ENCODE measurements around the gene ITGAV. TPM values are rescaled to one million over a fixed set of nuclear protein-coding genes. Genes with fewer than 3 reads are reported as not detected.

ITGAV gene
- total RNA-seq, 2 donors from 2014 or later = 8.7 to 10.9 TPM

DNA sequence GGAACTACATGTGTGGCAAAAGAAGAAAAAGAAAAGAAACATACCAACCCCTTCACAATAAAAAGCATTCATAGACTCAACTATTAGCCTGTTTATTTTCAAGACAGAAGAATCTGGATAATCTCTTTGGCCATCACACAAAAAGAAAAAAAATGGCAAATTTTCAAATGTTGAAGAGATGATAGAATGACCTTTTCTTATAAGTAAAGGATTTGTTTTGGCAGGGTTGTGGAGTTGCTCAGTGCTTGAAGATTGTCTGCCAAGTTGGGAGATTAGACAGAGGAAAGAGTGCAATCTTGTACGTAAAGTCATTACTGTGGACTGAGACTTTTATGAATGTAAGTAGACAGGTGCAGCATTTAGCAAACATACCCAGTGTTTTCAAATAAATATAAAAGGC, 85.5 kb downstream of the ITGAV start:
- ATAC-seq = no peak
- no peak for DNase-seq (ENCODE audit: low spot score in 2 of 2)
- Mint-ChIP-seq H3K9me3 (peaks cover 7 to 14% of the 10 kb centered on the region in 2 donors), H3K27ac (no peak overlapping the region), H3K36me3 (peaks cover 30 to 36% of the 10 kb centered on the region in 2 donors)

DNA sequence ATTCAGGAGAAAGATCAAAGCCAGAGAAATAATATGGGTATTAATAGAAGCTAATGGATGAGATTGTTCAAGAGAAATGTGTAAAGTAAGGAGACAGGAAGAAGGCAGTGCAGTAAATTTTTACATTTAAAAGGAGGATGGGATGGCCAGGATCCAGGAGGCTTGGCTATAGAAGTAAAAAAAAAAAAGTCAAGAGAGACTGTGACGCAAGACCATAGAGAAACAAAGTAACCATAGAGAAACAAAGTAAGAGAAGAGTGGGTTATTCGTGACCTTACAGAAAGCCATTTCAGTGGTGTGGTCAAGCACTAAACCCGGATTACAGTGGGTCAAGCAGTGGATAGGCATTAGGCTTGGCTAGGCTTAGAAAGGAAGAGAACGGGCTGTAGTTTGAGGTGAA, 93.5 kb downstream of the ITGAV start:
- peaks cover 6 to 15% of the 10 kb centered on the region in 2 donors for H3K36me3 Mint-ChIP-seq
- H3K9me3 Mint-ChIP-seq = peaks cover 10 to 15% of the 10 kb centered on the region in 2 donors
- peak overlapping the region in 1 of 2 donors; percentile 85 for H3K27ac Mint-ChIP-seq
- DNase-seq (ENCODE audit: low spot score in 2 of 2) (no peak), ATAC-seq (no peak)

- Mint-ChIP-seq H3K36me3 (peaks cover 6 to 11% of the 10 kb centered on the region in 2 donors), H3K9me3 (peaks cover 10 to 15% of the 10 kb centered on the region in 2 donors), H3K27ac (peak overlapping the region in 1 of 2 donors; percentile 40)
- ATAC-seq = no peak
- no peak for DNase-seq (ENCODE audit: low spot score in 2 of 2)
Measured at GRCh38 chr2:186687807-186688211, 98.0 kb downstream of the ITGAV start.

GRCh38 chr2:186688813-186689212, 99.0 kb downstream of the ITGAV start:
- Mint-ChIP-seq H3K36me3 (peaks cover 6 to 15% of the 10 kb centered on the region in 2 donors), H3K9me3 (peaks cover 5 to 10% of the 10 kb centered on the region in 2 donors), H3K27ac (no peak overlapping the region)
- DNase-seq (ENCODE audit: low spot score in 2 of 2) (no peak), ATAC-seq (no peak)

- H3K27ac Mint-ChIP-seq = no peak overlapping the region
- no peak for ATAC-seq
- DNase-seq (ENCODE audit: low spot score in 2 of 2) = no peak
- H3K36me3 Mint-ChIP-seq = peaks cover 6 to 15% of the 10 kb centered on the region in 2 donors
- peaks cover 5 to 10% of the 10 kb centered on the region in 2 donors for H3K9me3 Mint-ChIP-seq
Measured at GRCh38 chr2:186690786-186691185, 100.9 kb downstream of the ITGAV start.

DNA sequence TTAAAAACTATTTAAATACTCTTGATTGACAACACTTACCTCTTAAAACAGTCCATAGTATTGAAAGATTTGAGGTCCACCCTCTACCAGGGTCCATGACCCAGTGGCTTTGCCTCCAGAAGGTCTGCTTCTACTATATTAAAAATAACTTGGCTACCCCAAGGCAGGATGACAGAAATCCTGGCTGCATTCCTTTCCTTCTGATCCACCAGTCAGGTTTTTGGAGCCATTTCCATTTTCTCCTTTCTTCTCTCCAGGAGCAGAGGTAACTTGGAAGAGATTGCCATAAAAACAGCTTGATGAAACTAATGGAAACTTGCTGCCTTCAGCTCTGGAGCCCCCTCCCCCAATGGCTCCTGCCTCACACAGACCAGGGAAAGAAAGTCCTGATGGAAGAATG, 101.4 kb downstream of the ITGAV start:
- Mint-ChIP-seq H3K9me3 (peaks cover 5 to 10% of the 10 kb centered on the region in 2 donors), H3K27ac (no peak overlapping the region), H3K36me3 (peaks cover 6 to 15% of the 10 kb centered on the region in 2 donors)
- no peak for ATAC-seq
- no peak for DNase-seq (ENCODE audit: low spot score in 2 of 2)

- no peak overlapping the region for H3K27ac Mint-ChIP-seq
- ATAC-seq (no peak), DNase-seq (ENCODE audit: low spot score in 2 of 2) (no peak)
- H3K9me3 Mint-ChIP-seq = peaks cover 5 to 10% of the 10 kb centered on the region in 2 donors
- peaks cover 6 to 15% of the 10 kb centered on the region in 2 donors for H3K36me3 Mint-ChIP-seq
Measured at GRCh38 chr2:186691900-186692299, 102.0 kb downstream of the ITGAV start.

- Mint-ChIP-seq H3K9me3 (no peaks in the 10 kb centered on the region), H3K36me3 (peaks cover 0 to 5% of the 10 kb centered on the region in 2 donors), H3K27ac (no peak overlapping the region)
- ATAC-seq (no peak), DNase-seq (ENCODE audit: low spot score in 2 of 2) (no peak)
Measured at GRCh38 chr2:186693446-186693832, 103.6 kb downstream of the ITGAV start.

GRCh38 chr2:186695081-186695756, 105.4 kb downstream of the ITGAV start:
- no peaks in the 10 kb centered on the region for H3K9me3 Mint-ChIP-seq
- DNase-seq (ENCODE audit: low spot score in 2 of 2) (no peak), ATAC-seq (no peak)
- H3K36me3 Mint-ChIP-seq = peaks cover 0 to 5% of the 10 kb centered on the region in 2 donors
- no peak overlapping the region for H3K27ac Mint-ChIP-seq

- ATAC-seq (no peak), DNase-seq (ENCODE audit: low spot score in 2 of 2) (no peak)
- H3K27ac Mint-ChIP-seq = no peak overlapping the region
- H3K36me3 Mint-ChIP-seq = peaks cover 0 to 5% of the 10 kb centered on the region in 2 donors
- no peaks in the 10 kb centered on the region for H3K9me3 Mint-ChIP-seq
Measured at GRCh38 chr2:186696290-186696689, 106.4 kb downstream of the ITGAV start.

- no peaks in the 10 kb centered on the region for H3K9me3 Mint-ChIP-seq
- no peak for DNase-seq (ENCODE audit: low spot score in 2 of 2)
- peaks cover 0 to 5% of the 10 kb centered on the region in 2 donors for H3K36me3 Mint-ChIP-seq
- H3K27ac Mint-ChIP-seq = no peak overlapping the region
- no peak for ATAC-seq
Measured at GRCh38 chr2:186696804-186697203, 106.9 kb downstream of the ITGAV start.

GRCh38 chr2:186697536-186697935, 107.7 kb downstream of the ITGAV start:
- DNase-seq (ENCODE audit: low spot score in 2 of 2) = no peak
- H3K36me3 Mint-ChIP-seq = peaks cover 0 to 5% of the 10 kb centered on the region in 2 donors
- no peaks in the 10 kb centered on the region for H3K9me3 Mint-ChIP-seq
- no peak overlapping the region for H3K27ac Mint-ChIP-seq
- ATAC-seq = no peak

DNA sequence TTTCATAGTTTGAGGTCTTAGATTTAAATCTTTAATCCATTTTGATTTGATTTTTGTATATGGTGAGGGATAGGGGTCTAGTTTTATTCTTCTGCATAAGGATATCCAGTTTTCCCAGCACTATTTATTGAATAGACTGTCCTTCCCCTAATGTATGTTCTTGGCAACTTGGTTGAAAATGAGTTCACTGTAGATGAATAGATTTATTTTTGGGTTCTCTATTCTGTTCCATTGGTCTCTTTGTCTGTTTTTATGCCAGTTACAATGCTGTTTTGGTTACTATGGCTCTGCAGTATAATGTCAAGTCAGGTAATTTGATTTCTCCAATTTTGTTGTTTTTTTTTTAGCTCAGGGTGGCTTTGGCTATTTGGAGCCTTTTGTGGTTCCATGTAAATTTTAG, 109.9 kb downstream of the ITGAV start:
- H3K27ac Mint-ChIP-seq = no peak overlapping the region
- ATAC-seq = no peak
- H3K9me3 Mint-ChIP-seq = no peaks in the 10 kb centered on the region
- no peak for DNase-seq (ENCODE audit: low spot score in 2 of 2)
- no peaks in the 10 kb centered on the region for H3K36me3 Mint-ChIP-seq

DNA sequence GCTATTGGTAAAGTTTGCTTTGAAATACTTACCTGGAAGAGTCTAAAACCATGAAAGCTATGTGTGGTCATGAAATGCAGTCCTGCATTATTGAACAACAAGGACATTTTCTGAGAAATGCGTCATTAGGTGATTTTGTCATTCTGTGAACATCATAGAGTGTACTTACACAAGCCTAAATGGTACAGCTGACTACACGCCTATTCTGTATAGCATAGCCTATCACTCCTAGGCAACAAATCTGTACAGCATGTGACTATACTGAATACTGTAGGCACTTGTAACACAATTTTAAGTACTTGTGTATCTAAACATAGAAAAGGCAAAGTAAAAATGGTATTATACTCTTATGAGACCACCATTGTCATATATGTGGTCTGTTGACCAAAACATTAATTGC, 112.2 kb downstream of the ITGAV start:
- DNase-seq (ENCODE audit: low spot score in 2 of 2) (no peak), ATAC-seq (no peak)
- no peaks in the 10 kb centered on the region for H3K9me3 Mint-ChIP-seq
- H3K27ac Mint-ChIP-seq = no peak overlapping the region
- H3K36me3 Mint-ChIP-seq = no peaks in the 10 kb centered on the region

GRCh38 chr2:186702501-186702900, 112.6 kb downstream of the ITGAV start:
- Mint-ChIP-seq H3K27ac (no peak overlapping the region), H3K9me3 (no peaks in the 10 kb centered on the region), H3K36me3 (no peaks in the 10 kb centered on the region)
- no peak for DNase-seq (ENCODE audit: low spot score in 2 of 2)
- no peak for ATAC-seq

DNA sequence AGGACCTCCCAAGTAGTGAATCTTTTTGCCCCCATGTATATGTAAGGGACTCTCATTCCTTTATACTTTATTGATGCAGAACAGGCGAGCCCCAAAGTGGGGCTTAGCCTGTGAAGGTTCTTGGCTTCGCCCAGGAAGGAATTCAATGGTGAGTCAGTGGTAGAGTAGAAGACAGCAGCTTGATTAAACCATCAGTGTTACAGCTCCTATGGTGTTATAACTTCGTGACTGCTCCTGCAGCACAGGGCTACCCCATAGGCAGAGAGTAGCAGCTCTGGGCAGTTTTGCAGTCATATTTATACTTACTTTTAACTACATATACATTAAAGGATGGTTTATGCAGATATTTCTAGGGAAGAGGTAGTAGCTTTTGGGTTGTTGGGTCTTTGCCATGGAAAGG, 115.0 kb downstream of the ITGAV start:
- H3K9me3 Mint-ChIP-seq = no peaks in the 10 kb centered on the region

DNA sequence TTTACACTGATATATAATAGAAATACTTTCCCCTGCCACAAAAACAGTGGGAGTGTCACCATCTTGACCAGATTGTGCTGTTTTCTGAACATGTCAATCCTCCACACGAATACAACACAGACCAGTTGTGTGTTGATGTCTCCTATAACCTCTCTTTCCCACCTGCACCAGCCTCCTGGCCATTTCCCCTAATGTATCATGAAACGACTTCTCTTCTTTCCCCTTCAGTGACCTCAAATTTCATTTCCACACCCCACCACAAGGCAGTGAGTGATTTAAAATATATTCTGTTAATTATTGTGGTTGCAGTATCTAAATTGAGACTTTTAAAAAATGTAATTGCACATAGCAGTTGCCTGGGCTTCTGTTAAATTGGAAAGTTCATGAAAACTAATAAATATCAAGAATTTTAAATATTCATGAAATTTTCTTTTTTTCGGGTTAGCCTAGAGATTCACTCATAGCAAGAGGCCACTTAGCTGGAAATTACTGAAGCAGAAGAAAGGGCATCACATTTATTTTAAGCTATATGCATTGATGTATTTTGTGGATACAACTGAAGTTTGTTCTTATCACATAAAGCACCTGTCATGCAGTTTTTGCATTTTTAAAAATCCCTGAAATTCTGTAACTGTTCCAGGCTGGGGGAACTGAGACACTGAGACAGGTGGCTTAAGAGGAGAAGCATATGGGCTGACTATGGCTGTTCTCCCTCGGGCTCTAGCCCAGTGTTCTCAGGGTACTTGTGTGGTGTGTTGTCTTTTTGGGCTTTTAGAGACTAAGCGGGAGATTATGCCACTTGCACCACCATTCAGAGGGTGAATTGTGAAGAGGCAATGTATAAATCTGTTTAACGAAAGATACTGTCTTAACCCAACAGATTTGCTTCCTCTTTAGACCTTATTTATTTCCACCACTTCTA, 119.9 kb downstream of the ITGAV start:
- no peak overlapping the region for H3K27ac Mint-ChIP-seq
- DNase-seq (ENCODE audit: low spot score in 2 of 2) = no peak
- no peaks in the 10 kb centered on the region for H3K9me3 Mint-ChIP-seq
- no peaks in the 10 kb centered on the region for H3K36me3 Mint-ChIP-seq
- no peak for ATAC-seq

More for the DNA sequence above, 115.0 kb downstream of the ITGAV start:
- ATAC-seq = no peak
- Mint-ChIP-seq H3K27ac (no peak overlapping the region), H3K36me3 (no peaks in the 10 kb centered on the region)
- no peak for DNase-seq (ENCODE audit: low spot score in 2 of 2)
